Neural progenitor cell (in vitro differentiated cells): ENCODE data around the gene MED26. TPM values are rescaled to one million over a fixed set of nuclear protein-coding genes. Genes with fewer than 3 reads are reported as not detected.

Experiments used
- DNase-seq: peaks from one replicate; pipeline ENCODE4 v3.0.0-alpha.2; 2016; ENCODE audit warnings: low spot score
- H2AFZ ChIP-seq: fragments of 200-600 bp; sonication (generic); replicated peaks from 2 replicates; pipeline ENCODE4 v1.6.1; 2016; ENCODE audit warnings: antibody characterized with exemption
- H3F3A ChIP-seq: fragments of 200-600 bp; sonication (generic); 2 replicates; pipeline ENCODE4 v1.6.1; 2016; ENCODE audit warnings: antibody characterized with exemption, low read depth
- H3K27ac ChIP-seq: fragments of 200-600 bp; sonication (generic); 2 replicates; pipeline ENCODE4 v1.5.1; 2016; ENCODE audit warnings: mild to moderate bottlenecking
- H3K27me3 ChIP-seq: fragments of 200-600 bp; sonication (generic); 2 replicates; pipeline ENCODE4 v1.6.1; 2016; ENCODE audit warnings: mild to moderate bottlenecking, moderate library complexity
- H3K36me3 ChIP-seq: fragments of 200-600 bp; sonication (generic); 2 replicates; pipeline ENCODE4 v1.5.1; 2016
- H3K4me1 ChIP-seq: fragments of 200-600 bp; sonication (generic); 2 replicates; pipeline ENCODE4 v1.6.1; 2016; ENCODE audit warnings: mixed run types
- H3K4me2 ChIP-seq: fragments of 200-600 bp; sonication (generic); 2 replicates; pipeline ENCODE4 v1.6.1; 2016
- H3K4me3 ChIP-seq: fragments of 200-600 bp; sonication (generic); 2 replicates; pipeline ENCODE4 v1.5.1; 2016
- H3K79me2 ChIP-seq: fragments of 200-600 bp; sonication (generic); 2 replicates; pipeline ENCODE4 v1.6.1; 2016; ENCODE audit warnings: low read depth
- H3K9ac ChIP-seq: fragments of 200-600 bp; sonication (generic); 2 replicates; pipeline ENCODE4 v1.6.1; 2016
- H3K9me3 ChIP-seq: fragments of 200-600 bp; sonication (generic); 2 replicates; pipeline ENCODE4 v1.5.1; 2016; ENCODE audit warnings: low read depth
- H4K20me1 ChIP-seq: fragments of 200-600 bp; sonication (generic); 2 replicates; pipeline ENCODE4 v1.6.1; 2016; ENCODE audit warnings: low read depth
- H3K27ac Mint-ChIP-seq: 3 replicates; pipeline ENCODE4 v1.8.0; 2021; ENCODE audit warnings: mixed read lengths
- H3K27me3 Mint-ChIP-seq: 2 replicates; pipeline ENCODE4 v1.8.0; 2022; ENCODE audit warnings: low read depth, mild to moderate bottlenecking, inconsistent platforms, moderate library complexity, mixed read lengths; ENCODE audit not compliant: insufficient read depth
- H3K36me3 Mint-ChIP-seq: 3 replicates; pipeline ENCODE4 v1.8.0; 2021; ENCODE audit warnings: mixed read lengths
- H3K4me1 Mint-ChIP-seq: 3 replicates; pipeline ENCODE4 v1.8.0; 2021; ENCODE audit warnings: mixed read lengths
- H3K4me3 Mint-ChIP-seq: 3 replicates; pipeline ENCODE4 v1.8.0; 2021; ENCODE audit warnings: mild to moderate bottlenecking, moderate library complexity, mixed read lengths
- H3K9me3 Mint-ChIP-seq: 3 replicates; pipeline ENCODE4 v1.8.0; 2020; ENCODE audit warnings: mixed read lengths
- EZH2 ChIP-seq: fragments of 200-600 bp; sonication (generic); IDR thresholded peaks from 2 replicates; pipeline ENCODE4 v1.6.1; 2017; ENCODE audit warnings: antibody characterized with exemption, mild to moderate bottlenecking, moderate library complexity
- EZH2phosphoT487 ChIP-seq: fragments of 200-600 bp; sonication (generic); IDR thresholded peaks from 2 replicates; pipeline ENCODE4 v1.6.1; 2017; ENCODE audit warnings: antibody characterized with exemption
- total RNA-seq: library from RNA; depleted of rRNA; stranded (reverse); fragments of >200 nt; gene quantifications from 2 replicates; pipeline ENCODE4 v1.2.3, GENCODE V29; 2015; ENCODE audit warnings: low replicate concordance
- TF ChIP-seq, protein P1 (sequence below): fragments of 200-600 bp; sonication (generic); IDR thresholded peaks from 2 replicates; pipeline ENCODE4 v1.5.1; 2017; ENCODE audit warnings: antibody characterized with exemption, mild to moderate bottlenecking

MED26 gene
- total RNA-seq, 1 donor from 2014 or later, result 7.4 TPM

DNA sequence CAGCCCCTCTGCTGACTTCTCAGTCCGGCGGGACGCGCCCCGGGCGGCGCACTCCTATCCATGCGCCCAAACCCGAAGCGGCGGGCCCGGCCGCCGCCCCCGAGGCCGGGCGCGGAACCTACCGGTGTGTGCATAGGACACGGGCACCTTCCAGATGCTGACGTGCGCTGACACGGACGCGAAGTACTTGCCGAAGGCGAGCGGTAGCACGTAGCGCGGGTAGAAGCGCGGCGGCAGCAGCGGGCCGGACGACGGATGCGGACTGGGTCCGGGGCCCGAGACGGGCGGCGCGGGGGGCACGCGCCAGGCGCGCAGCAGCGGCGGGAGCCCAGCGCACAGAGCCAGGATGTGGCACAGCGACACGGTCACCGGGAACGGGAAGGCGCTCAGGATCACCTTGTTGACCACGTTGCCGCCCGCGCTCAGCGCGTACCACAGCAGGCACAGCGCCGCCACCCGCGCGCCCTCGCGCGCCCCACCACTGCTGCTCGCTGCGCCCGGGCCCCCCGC lies 56.1 kb downstream of the MED26 start:
- Histone ChIP-seq H3K9ac (peak overlapping the region; percentile 71), H3F3A (peaks cover 11% of the 10 kb centered on the region), H3K4me2 (peak overlapping the region; percentile 99), H3K36me3 (no peaks in the 10 kb centered on the region), H3K4me1 (peaks cover 8% of the 10 kb centered on the region), H3K4me3 (peak overlapping the region; percentile 97), H4K20me1 (peaks cover 22% of the 10 kb centered on the region), H3K79me2 (peaks cover 60% of the 10 kb centered on the region), H3K27ac (no peak overlapping the region), H2AFZ (peak overlapping the region; percentile 93), H3K27me3 (no peaks in the 10 kb centered on the region), H3K9me3 (no peaks in the 10 kb centered on the region)
- TF ChIP-seq EZH2phosphoT487 (no peak), EZH2 (no peak)
- TF ChIP-seq, protein P1, sequence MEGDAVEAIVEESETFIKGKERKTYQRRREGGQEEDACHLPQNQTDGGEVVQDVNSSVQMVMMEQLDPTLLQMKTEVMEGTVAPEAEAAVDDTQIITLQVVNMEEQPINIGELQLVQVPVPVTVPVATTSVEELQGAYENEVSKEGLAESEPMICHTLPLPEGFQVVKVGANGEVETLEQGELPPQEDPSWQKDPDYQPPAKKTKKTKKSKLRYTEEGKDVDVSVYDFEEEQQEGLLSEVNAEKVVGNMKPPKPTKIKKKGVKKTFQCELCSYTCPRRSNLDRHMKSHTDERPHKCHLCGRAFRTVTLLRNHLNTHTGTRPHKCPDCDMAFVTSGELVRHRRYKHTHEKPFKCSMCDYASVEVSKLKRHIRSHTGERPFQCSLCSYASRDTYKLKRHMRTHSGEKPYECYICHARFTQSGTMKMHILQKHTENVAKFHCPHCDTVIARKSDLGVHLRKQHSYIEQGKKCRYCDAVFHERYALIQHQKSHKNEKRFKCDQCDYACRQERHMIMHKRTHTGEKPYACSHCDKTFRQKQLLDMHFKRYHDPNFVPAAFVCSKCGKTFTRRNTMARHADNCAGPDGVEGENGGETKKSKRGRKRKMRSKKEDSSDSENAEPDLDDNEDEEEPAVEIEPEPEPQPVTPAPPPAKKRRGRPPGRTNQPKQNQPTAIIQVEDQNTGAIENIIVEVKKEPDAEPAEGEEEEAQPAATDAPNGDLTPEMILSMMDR, result no peak
- Mint-ChIP-seq H3K27me3 (no peaks in the 10 kb centered on the region), H3K27ac (no peak overlapping the region), H3K4me1 (peaks cover 19% of the 10 kb centered on the region), H3K4me3 (peak overlapping the region; percentile 84), H3K36me3 (peaks cover 7% of the 10 kb centered on the region), H3K9me3 (no peaks in the 10 kb centered on the region)
- DNase-seq, result no peak

DNA sequence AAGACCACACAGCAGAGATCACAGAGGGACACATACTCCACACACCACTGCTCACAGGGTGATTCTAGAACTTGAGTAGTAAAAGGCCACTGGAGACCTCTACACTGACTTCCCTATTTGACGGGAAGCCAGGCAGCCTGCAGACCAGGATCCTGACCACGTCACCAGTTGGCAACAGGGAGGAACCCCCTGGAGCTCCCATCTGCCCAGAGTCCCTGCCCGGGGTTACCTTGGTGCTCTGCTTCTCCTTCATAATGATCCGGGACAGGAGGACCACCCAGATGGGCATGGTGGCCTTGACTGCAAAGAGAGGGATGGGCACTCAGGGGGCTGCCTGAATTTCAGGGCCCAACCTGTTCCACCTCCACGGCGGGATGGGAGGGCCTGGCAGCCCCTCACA lies 56.7 kb downstream of the MED26 start:
- H3K27ac Mint-ChIP-seq, result no peak overlapping the region
- Histone ChIP-seq H3K79me2 (peaks cover 56% of the 10 kb centered on the region), H2AFZ (no peak overlapping the region)

DNA sequence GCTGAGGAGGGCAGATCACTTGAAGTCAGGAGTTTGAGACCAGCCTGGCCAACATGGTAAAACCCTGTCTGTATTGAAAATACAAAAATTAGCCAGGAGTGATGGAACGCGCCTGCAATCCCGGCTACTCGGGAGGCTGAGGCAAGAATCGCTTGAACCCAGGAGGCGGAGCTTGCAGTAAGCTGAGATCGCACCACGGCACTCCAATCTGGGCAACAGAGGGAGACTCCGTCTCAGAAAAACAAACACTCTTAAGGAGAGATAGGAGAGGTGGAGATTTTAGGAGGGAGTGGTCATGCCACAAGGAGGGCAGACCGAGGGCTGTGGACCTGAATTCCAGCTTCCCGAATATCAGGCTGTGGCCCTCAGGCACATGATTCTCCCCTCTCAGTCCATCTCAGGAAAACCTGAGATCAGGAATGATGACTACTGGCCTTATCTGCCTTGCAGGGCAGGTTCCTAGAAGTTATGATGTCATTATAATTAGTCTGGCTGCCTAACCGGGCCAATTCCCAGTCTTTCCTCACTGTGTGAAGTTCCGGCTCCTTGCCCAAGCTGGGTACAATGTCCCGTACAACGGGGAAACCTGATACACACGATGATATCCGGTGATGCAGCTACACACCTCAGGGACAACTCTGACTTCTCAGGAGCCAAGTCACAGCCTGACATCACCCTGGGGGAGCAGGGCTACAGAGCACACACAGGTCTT lies 58.2 kb downstream of the MED26 start:
- peaks cover 11% of the 10 kb centered on the region for H3K36me3 Mint-ChIP-seq
- H2AFZ ChIP-seq, result no peak overlapping the region
- H3K27ac Mint-ChIP-seq, result no peak overlapping the region
- no peak overlapping the region for H3K4me2 ChIP-seq
- TF ChIP-seq, protein P1, result no peak
- no peak for TF ChIP-seq EZH2
- no peak for TF ChIP-seq EZH2phosphoT487
- H3K9me3 ChIP-seq, result no peaks in the 10 kb centered on the region
- no peaks in the 10 kb centered on the region for H3K27me3 Mint-ChIP-seq
- no peak overlapping the region for H3K27ac ChIP-seq
- H3K79me2 ChIP-seq, result peaks cover 43% of the 10 kb centered on the region
- H3K36me3 ChIP-seq, result no peaks in the 10 kb centered on the region
- peaks cover 6% of the 10 kb centered on the region for H4K20me1 ChIP-seq
- H3K9ac ChIP-seq, result no peak overlapping the region
- H3K4me3 ChIP-seq, result no peak overlapping the region
- peaks cover 19% of the 10 kb centered on the region for H3K4me1 Mint-ChIP-seq
- H3F3A ChIP-seq, result peaks cover 11% of the 10 kb centered on the region
- H3K4me3 Mint-ChIP-seq, result peak overlapping the region; percentile 84
- H3K9me3 Mint-ChIP-seq, result no peaks in the 10 kb centered on the region
- DNase-seq, result no peak
- H3K4me1 ChIP-seq, result peaks cover 8% of the 10 kb centered on the region
- H3K27me3 ChIP-seq, result no peaks in the 10 kb centered on the region

More for the DNA sequence above, 56.7 kb downstream of the MED26 start:
- Histone ChIP-seq H3K36me3 (no peaks in the 10 kb centered on the region), H3K9ac (peak overlapping the region; percentile 71), H3K4me3 (peak overlapping the region; percentile 97), H3K9me3 (no peaks in the 10 kb centered on the region), H3K27ac (no peak overlapping the region), H4K20me1 (peaks cover 16% of the 10 kb centered on the region), H3K4me2 (peak overlapping the region; percentile 99), H3K27me3 (no peaks in the 10 kb centered on the region), H3K4me1 (peaks cover 8% of the 10 kb centered on the region), H3F3A (peaks cover 11% of the 10 kb centered on the region)
- peaks cover 19% of the 10 kb centered on the region for H3K4me1 Mint-ChIP-seq
- DNase-seq, result no peak
- H3K36me3 Mint-ChIP-seq, result peaks cover 12% of the 10 kb centered on the region
- H3K9me3 Mint-ChIP-seq, result no peaks in the 10 kb centered on the region
- H3K4me3 Mint-ChIP-seq, result peak overlapping the region; percentile 84
- no peaks in the 10 kb centered on the region for H3K27me3 Mint-ChIP-seq
- TF ChIP-seq, protein P1, result no peak
